HepG2 (cell line): Measurements from ENCODE around the gene FAM24B. TPM values are rescaled to one million over a fixed set of nuclear protein-coding genes. Genes with fewer than 3 reads are reported as not detected.

Experiments
- ATF1 ChIP-seq: IDR thresholded peaks from 2 replicates; pipeline ENCODE4 v1.6.1; 2016; ENCODE audit warnings: mild to moderate bottlenecking, control low read depth
- ATF7-NPFF ChIP-seq: sonication (generic); formaldehyde crosslinking; IDR thresholded peaks from 2 replicates; pipeline ENCODE4 v1.8.1; 2023; ENCODE audit warnings: mild to moderate bottlenecking, low read depth, missing genetic modification reagents, moderate library complexity
- CHD2 ChIP-seq: IDR thresholded peaks from 2 replicates; pipeline ENCODE4 v1.6.1; 2011; ENCODE audit warnings: low read depth, low read length, improper control_type of control experiment
- ELF3 ChIP-seq: IDR thresholded peaks from 2 replicates; pipeline ENCODE4 v1.6.1; 2016; ENCODE audit warnings: missing genetic modification reagents, missing compliant biosample characterization
- NR2C2 ChIP-seq: sonication (generic); formaldehyde crosslinking; IDR thresholded peaks from 2 replicates; pipeline ENCODE4 v1.4.0; 2020; ENCODE audit warnings: missing genetic modification reagents, mild to moderate bottlenecking, moderate library complexity, borderline replicate concordance
- RARG ChIP-seq: sonication (generic); formaldehyde crosslinking; IDR thresholded peaks from 2 replicates; pipeline ENCODE4 v1.4.0; 2020; ENCODE audit warnings: low read depth, mild to moderate bottlenecking, missing genetic modification reagents
- SIX1 ChIP-seq: sonication (generic); formaldehyde crosslinking; IDR thresholded peaks from 2 replicates; pipeline ENCODE4 v1.4.0; 2020; ENCODE audit warnings: missing genetic modification reagents, borderline replicate concordance
- STAG1 ChIP-seq: sonication (generic); formaldehyde crosslinking; IDR thresholded peaks from 2 replicates; pipeline ENCODE4 v1.4.0; 2020; ENCODE audit warnings: missing genetic modification reagents
- TAF1 ChIP-seq: sonication (generic); formaldehyde crosslinking; IDR thresholded peaks from 2 replicates; pipeline ENCODE4 v1.4.0; 2020; ENCODE audit warnings: missing genetic modification reagents
- U2AF2 ChIP-seq: fragments of 200-400 bp; formaldehyde crosslinking; IDR thresholded peaks from 2 replicates; pipeline ENCODE4 v1.6.1; 2017; ENCODE audit warnings: low read depth, mild to moderate bottlenecking, low read length
- ZNF207 ChIP-seq: fragments of 450-650 bp; IDR thresholded peaks from 2 replicates; pipeline ENCODE4 v1.6.1; 2016; ENCODE audit warnings: antibody characterized with exemption, borderline replicate concordance
- ZNF292 ChIP-seq: sonication (generic); formaldehyde crosslinking; IDR thresholded peaks from 2 replicates; pipeline ENCODE4 v1.8.1; 2022; ENCODE audit warnings: mild to moderate bottlenecking, low read depth, missing genetic modification reagents, borderline replicate concordance
- ZNF569 ChIP-seq: sonication (generic); formaldehyde crosslinking; IDR thresholded peaks from 2 replicates; pipeline ENCODE4 v1.5.0; 2020; ENCODE audit warnings: mild to moderate bottlenecking, missing genetic modification reagents, moderate library complexity, borderline replicate concordance
- ZNF660 ChIP-seq: sonication (generic); formaldehyde crosslinking; IDR thresholded peaks from 2 replicates; pipeline ENCODE4 v1.5.1; 2020; ENCODE audit warnings: mild to moderate bottlenecking, low read depth, missing genetic modification reagents, borderline replicate concordance
- ZNF670 ChIP-seq: sonication (generic); formaldehyde crosslinking; IDR thresholded peaks from 2 replicates; pipeline ENCODE4 v1.8.0; 2022; ENCODE audit warnings: mild to moderate bottlenecking, missing genetic modification reagents, borderline replicate concordance
- ZSCAN29 ChIP-seq: sonication (generic); formaldehyde crosslinking; conservative IDR thresholded peaks from 2 replicates; pipeline ENCODE4 v1.4.0; 2020; ENCODE audit warnings: mild to moderate bottlenecking, missing genetic modification reagents
- polyA plus RNA-seq, 8 experiments: library from polyadenylated mRNA; depleted of rRNA in 3 of 8; stranded (reverse) in 7 of 8; unstranded in 1 of 8; fragments of >200 nt; fragmentation: Illumina TruSeq in 4 of 8; extraction: Trizol in 4 of 8; gene quantifications; 2 replicates each; pipeline versions ENCODE4 v1.2.1 to v1.2.3, GENCODE V29; 2011 to 2016; ENCODE audit warnings: low read depth in 4 of 8, missing spikeins in 1 of 8, mixed read lengths in 1 of 8; ENCODE audit not compliant: insufficient read depth in 1 of 8
- total RNA-seq, 5 experiments: library from RNA; depleted of rRNA; stranded (reverse); fragments of >200 nt; fragmentation: Illumina TruSeq; extraction: Trizol; gene quantifications; 2 replicates each; pipeline ENCODE4 v1.2.3, GENCODE V29; 2016; ENCODE audit warnings: low read depth in 1 of 5
- TF ChIP-seq, protein P1 (sequence below): IDR thresholded peaks from 2 replicates; pipeline ENCODE4 v1.6.1; 2018; ENCODE audit warnings: missing genetic modification reagents
- TF ChIP-seq, protein P2 (sequence below): IDR thresholded peaks from 2 replicates; pipeline ENCODE4 v1.6.1; 2016
- TF ChIP-seq, protein P3 (sequence below): sonication (generic); formaldehyde crosslinking; IDR thresholded peaks from 2 replicates; pipeline ENCODE4 v1.4.0; 2020; ENCODE audit warnings: missing genetic modification reagents
- TF ChIP-seq, protein P4 (sequence below): sonication (generic); formaldehyde crosslinking; IDR thresholded peaks from 2 replicates; pipeline ENCODE4 v1.4.0; 2020; ENCODE audit warnings: missing genetic modification reagents

FAM24B gene
- total and polyA plus RNA-seq, 2 of the 13 experiments (the other 11 are each of a cell fraction or from before 2014, with no cell fraction given), result 1.9 to 3.0 TPM

DNA sequence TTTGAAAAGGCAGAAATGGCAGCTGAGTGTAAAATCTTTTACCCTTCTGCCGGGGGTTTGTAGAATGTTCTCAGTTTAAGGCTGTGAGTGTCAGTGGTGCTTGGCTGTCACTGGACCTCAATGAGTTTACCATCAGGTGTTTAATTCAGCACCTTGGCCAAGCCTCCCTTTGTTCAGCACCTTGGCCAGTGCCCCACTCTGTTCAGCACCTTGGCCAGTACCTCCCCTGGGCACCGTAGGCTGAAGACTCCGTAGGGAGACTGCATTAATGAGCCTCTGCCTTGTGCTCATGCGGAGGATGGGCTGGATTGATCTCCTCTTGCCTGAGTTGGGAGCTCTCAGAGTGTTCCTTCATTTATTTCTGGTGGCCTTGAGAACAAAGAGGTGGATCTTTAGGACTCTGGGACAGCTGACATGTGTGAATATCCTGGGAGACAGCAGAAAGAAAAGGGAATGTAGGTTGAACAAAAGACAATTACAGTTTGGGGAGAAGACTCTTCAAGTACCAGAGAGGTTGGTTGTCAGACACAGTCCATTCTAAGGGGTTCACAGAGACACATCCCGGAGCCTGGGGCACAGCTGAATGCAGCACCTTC, 32.6 kb upstream of the FAM24B start (continued):
- TF ChIP-seq U2AF2, result no peak
- TF ChIP-seq ATF7-NPFF, result peak; percentile 100
- TF ChIP-seq ELF3 (CRISPR knock-in tag), result peak; percentile 99
- TF ChIP-seq ZNF569 (CRISPR knock-in tag), result peak; percentile 99
- TF ChIP-seq RARG (CRISPR knock-in tag), result peak; percentile 100
- peak; percentile 93 for TF ChIP-seq TAF1 (CRISPR knock-in tag)
- TF ChIP-seq SIX1 (CRISPR knock-in tag), result peak; percentile 97
- TF ChIP-seq, protein P1, sequence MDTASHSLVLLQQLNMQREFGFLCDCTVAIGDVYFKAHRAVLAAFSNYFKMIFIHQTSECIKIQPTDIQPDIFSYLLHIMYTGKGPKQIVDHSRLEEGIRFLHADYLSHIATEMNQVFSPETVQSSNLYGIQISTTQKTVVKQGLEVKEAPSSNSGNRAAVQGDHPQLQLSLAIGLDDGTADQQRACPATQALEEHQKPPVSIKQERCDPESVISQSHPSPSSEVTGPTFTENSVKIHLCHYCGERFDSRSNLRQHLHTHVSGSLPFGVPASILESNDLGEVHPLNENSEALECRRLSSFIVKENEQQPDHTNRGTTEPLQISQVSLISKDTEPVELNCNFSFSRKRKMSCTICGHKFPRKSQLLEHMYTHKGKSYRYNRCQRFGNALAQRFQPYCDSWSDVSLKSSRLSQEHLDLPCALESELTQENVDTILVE, result peak; percentile 100
- TF ChIP-seq STAG1 (CRISPR knock-in tag), result peak; percentile 56
- TF ChIP-seq ZNF292 (CRISPR knock-in tag), result peak; percentile 77; the same call in 1 of the 2 replicates
- TF ChIP-seq, protein P2, sequence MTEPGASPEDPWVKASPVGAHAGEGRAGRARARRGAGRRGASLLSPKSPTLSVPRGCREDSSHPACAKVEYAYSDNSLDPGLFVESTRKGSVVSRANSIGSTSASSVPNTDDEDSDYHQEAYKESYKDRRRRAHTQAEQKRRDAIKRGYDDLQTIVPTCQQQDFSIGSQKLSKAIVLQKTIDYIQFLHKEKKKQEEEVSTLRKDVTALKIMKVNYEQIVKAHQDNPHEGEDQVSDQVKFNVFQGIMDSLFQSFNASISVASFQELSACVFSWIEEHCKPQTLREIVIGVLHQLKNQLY (CRISPR knock-in tag), result peak; percentile 95
- TF ChIP-seq ZNF670 (CRISPR knock-in tag), result peak; percentile 95; the same call in 1 of the 2 replicates
- peak; percentile 99 for TF ChIP-seq ZNF660 (CRISPR knock-in tag)
- no peak for TF ChIP-seq CHD2
- peak; percentile 80 for TF ChIP-seq NR2C2 (CRISPR knock-in tag)
- TF ChIP-seq ZNF207, result no peak
- TF ChIP-seq ATF1, result no peak
- TF ChIP-seq, protein P3, sequence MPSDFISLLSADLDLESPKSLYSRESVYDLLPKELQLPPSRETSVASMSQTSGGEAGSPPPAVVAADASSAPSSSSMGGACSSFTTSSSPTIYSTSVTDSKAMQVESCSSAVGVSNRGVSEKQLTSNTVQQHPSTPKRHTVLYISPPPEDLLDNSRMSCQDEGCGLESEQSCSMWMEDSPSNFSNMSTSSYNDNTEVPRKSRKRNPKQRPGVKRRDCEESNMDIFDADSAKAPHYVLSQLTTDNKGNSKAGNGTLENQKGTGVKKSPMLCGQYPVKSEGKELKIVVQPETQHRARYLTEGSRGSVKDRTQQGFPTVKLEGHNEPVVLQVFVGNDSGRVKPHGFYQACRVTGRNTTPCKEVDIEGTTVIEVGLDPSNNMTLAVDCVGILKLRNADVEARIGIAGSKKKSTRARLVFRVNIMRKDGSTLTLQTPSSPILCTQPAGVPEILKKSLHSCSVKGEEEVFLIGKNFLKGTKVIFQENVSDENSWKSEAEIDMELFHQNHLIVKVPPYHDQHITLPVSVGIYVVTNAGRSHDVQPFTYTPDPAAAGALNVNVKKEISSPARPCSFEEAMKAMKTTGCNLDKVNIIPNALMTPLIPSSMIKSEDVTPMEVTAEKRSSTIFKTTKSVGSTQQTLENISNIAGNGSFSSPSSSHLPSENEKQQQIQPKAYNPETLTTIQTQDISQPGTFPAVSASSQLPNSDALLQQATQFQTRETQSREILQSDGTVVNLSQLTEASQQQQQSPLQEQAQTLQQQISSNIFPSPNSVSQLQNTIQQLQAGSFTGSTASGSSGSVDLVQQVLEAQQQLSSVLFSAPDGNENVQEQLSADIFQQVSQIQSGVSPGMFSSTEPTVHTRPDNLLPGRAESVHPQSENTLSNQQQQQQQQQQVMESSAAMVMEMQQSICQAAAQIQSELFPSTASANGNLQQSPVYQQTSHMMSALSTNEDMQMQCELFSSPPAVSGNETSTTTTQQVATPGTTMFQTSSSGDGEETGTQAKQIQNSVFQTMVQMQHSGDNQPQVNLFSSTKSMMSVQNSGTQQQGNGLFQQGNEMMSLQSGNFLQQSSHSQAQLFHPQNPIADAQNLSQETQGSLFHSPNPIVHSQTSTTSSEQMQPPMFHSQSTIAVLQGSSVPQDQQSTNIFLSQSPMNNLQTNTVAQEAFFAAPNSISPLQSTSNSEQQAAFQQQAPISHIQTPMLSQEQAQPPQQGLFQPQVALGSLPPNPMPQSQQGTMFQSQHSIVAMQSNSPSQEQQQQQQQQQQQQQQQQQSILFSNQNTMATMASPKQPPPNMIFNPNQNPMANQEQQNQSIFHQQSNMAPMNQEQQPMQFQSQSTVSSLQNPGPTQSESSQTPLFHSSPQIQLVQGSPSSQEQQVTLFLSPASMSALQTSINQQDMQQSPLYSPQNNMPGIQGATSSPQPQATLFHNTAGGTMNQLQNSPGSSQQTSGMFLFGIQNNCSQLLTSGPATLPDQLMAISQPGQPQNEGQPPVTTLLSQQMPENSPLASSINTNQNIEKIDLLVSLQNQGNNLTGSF, result peak; percentile 100
- TF ChIP-seq, protein P4, sequence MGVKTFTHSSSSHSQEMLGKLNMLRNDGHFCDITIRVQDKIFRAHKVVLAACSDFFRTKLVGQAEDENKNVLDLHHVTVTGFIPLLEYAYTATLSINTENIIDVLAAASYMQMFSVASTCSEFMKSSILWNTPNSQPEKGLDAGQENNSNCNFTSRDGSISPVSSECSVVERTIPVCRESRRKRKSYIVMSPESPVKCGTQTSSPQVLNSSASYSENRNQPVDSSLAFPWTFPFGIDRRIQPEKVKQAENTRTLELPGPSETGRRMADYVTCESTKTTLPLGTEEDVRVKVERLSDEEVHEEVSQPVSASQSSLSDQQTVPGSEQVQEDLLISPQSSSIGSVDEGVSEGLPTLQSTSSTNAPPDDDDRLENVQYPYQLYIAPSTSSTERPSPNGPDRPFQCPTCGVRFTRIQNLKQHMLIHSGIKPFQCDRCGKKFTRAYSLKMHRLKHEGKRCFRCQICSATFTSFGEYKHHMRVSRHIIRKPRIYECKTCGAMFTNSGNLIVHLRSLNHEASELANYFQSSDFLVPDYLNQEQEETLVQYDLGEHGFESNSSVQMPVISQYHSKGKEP, result peak; percentile 100
- peak; percentile 91 for TF ChIP-seq ZSCAN29 (CRISPR knock-in tag)
